HG02973 (cell line): Measurements from ENCODE around the gene IDNK.
A peak's percentile ranks its signal among the peaks of the same experiment; 100 is the strongest.

Source experiments
- ATAC-seq: cut with Tn5 transposase; IDR thresholded peaks from one replicate; pipeline ENCODE4 v1.9.1; 2021; ENCODE audit warnings: moderate library complexity; ENCODE audit not compliant: unreplicated experiment

The IDNK gene

GRCh38 chr9:83633255-83633654 lies 10.3 kb downstream of the IDNK start:
- ATAC-seq, result no peak

GRCh38 chr9:83633676-83634075 lies 10.7 kb downstream of the IDNK start:
- no peak for ATAC-seq

- ATAC-seq, result peak; percentile 60
These were observed 13.9 kb downstream of the IDNK start for GRCh38 chr9:83636813-83637212.

- no peak for ATAC-seq
These were observed 14.4 kb downstream of the IDNK start for GRCh38 chr9:83637389-83637788.

- no peak for ATAC-seq
These were observed 16.3 kb downstream of the IDNK start for GRCh38 chr9:83639266-83639665.

- ATAC-seq, result no peak
These were observed 19.9 kb downstream of the IDNK start for GRCh38 chr9:83642793-83643192.

- no peak for ATAC-seq
These were observed 23.7 kb downstream of the IDNK start for GRCh38 chr9:83646500-83647239.

- no peak for ATAC-seq
These were observed 26.1 kb downstream of the IDNK start for GRCh38 chr9:83649080-83649479.

GRCh38 chr9:83649515-83649914 lies 26.6 kb downstream of the IDNK start:
- ATAC-seq, result no peak

- ATAC-seq, result no peak
These were observed 28.6 kb downstream of the IDNK start for GRCh38 chr9:83651558-83651957.

- no peak for ATAC-seq
These were observed 29.5 kb downstream of the IDNK start for GRCh38 chr9:83652433-83652832.

- no peak for ATAC-seq
These were observed 32.5 kb downstream of the IDNK start for GRCh38 chr9:83655433-83655832.

- peak; percentile 44 for ATAC-seq
These were observed 33.2 kb downstream of the IDNK start for GRCh38 chr9:83656032-83656680.

GRCh38 chr9:83656952-83657351 lies 34.0 kb downstream of the IDNK start:
- ATAC-seq, result no peak

GRCh38 chr9:83662933-83663332 lies 40.0 kb downstream of the IDNK start:
- ATAC-seq, result no peak

- ATAC-seq, result peak; percentile 96
These were observed 42.7 kb downstream of the IDNK start for GRCh38 chr9:83665580-83666200.

GRCh38 chr9:83669067-83669466 lies 46.1 kb downstream of the IDNK start:
- ATAC-seq, result no peak

- ATAC-seq, result no peak
These were observed 47.4 kb downstream of the IDNK start for GRCh38 chr9:83670381-83670780.

GRCh38 chr9:83671451-83671850 lies 48.5 kb downstream of the IDNK start:
- no peak for ATAC-seq

- no peak for ATAC-seq
These were observed 52.5 kb downstream of the IDNK start for GRCh38 chr9:83675466-83675865.

- ATAC-seq, result no peak
These were observed 54.7 kb downstream of the IDNK start for GRCh38 chr9:83677596-83677995.

- ATAC-seq, result no peak
These were observed 57.3 kb downstream of the IDNK start for GRCh38 chr9:83680233-83680632.
